GM23338 (cell line): ENCODE data around the gene GEMIN2. TPM values are rescaled to one million over a fixed set of nuclear protein-coding genes. Genes with fewer than 3 reads are reported as not detected.
"Not testable (repeated sequence)": the region's sequence is repeated elsewhere in the genome, so short reads cannot be mapped to it uniquely, and the experiment has no call there.

ENCODE experiments used
- ATAC-seq: fragments of 200-7000 bp; cut with Tn5 transposase; 3 replicates; pipeline ENCODE4 v1.9.1; 2020
- DNase-seq: peaks from one replicate; pipeline ENCODE4 v3.0.0-alpha.2; 2015; ENCODE audit warnings: low spot score
- H2AFZ ChIP-seq: fragments of 200-600 bp; sonication (generic); 2 replicates; pipeline ENCODE4 v1.8.0; 2016; ENCODE audit warnings: antibody characterized with exemption, mild to moderate bottlenecking, moderate library complexity
- H3F3A ChIP-seq: fragments of 200-600 bp; sonication (generic); replicated peaks from 2 replicates; pipeline ENCODE4 v1.8.0; 2017; ENCODE audit warnings: antibody characterized with exemption, mixed run types, low read depth
- H3K27ac ChIP-seq: fragments of 200-600 bp; sonication (generic); 2 replicates; pipeline ENCODE4 v1.6.1; 2016; ENCODE audit warnings: low read depth
- H3K27me3 ChIP-seq: fragments of 200-600 bp; sonication (generic); 2 replicates; pipeline ENCODE4 v1.8.0; 2016; ENCODE audit warnings: mild to moderate bottlenecking, mixed run types, moderate library complexity; ENCODE audit not compliant: insufficient read depth
- H3K36me3 ChIP-seq: fragments of 200-600 bp; sonication (generic); 2 replicates; pipeline ENCODE4 v1.8.0; 2016; ENCODE audit warnings: mild to moderate bottlenecking; ENCODE audit not compliant: insufficient read depth
- H3K4me1 ChIP-seq: fragments of 200-600 bp; sonication (generic); 2 replicates; pipeline ENCODE4 v1.8.0; 2016; ENCODE audit warnings: mild to moderate bottlenecking, moderate library complexity; ENCODE audit not compliant: insufficient read depth
- H3K4me2 ChIP-seq: fragments of 200-600 bp; sonication (generic); 2 replicates; pipeline ENCODE4 v1.7.1; 2017; ENCODE audit warnings: mixed run types
- H3K4me3 ChIP-seq: fragments of 200-600 bp; sonication (generic); 2 replicates; pipeline ENCODE4 v1.6.1; 2016; ENCODE audit warnings: mixed run types
- H3K79me2 ChIP-seq: fragments of 200-600 bp; sonication (generic); replicated peaks from 2 replicates; pipeline ENCODE4 v1.8.0; 2017; ENCODE audit warnings: mild to moderate bottlenecking; ENCODE audit not compliant: insufficient read depth
- H3K9me2 ChIP-seq: fragments of 200-600 bp; sonication (generic); 2 replicates; pipeline ENCODE4 v1.8.0; 2017; ENCODE audit not compliant: insufficient read depth
- H4K20me1 ChIP-seq: fragments of 200-600 bp; sonication (generic); replicated peaks from 2 replicates; pipeline ENCODE4 v1.8.0; 2017; ENCODE audit warnings: mild to moderate bottlenecking; ENCODE audit not compliant: insufficient read depth
- H3K27ac Mint-ChIP-seq: 2 replicates; pipeline ENCODE4 v1.8.0; 2020; ENCODE audit warnings: inconsistent platforms, mild to moderate bottlenecking, moderate library complexity, mixed read lengths
- H3K27me3 Mint-ChIP-seq: 3 replicates; pipeline ENCODE4 v1.8.0; 2022; ENCODE audit warnings: low read depth, mild to moderate bottlenecking, moderate library complexity, mixed read lengths, inconsistent platforms; ENCODE audit not compliant: insufficient read depth, poor library complexity
- H3K36me3 Mint-ChIP-seq: 3 replicates; pipeline ENCODE4 v1.8.0; 2021; ENCODE audit warnings: low read depth, mild to moderate bottlenecking, inconsistent platforms, moderate library complexity, mixed read lengths
- H3K4me1 Mint-ChIP-seq: 3 replicates; pipeline ENCODE4 v1.8.0; 2020; ENCODE audit warnings: mild to moderate bottlenecking, inconsistent platforms, mixed read lengths
- H3K4me3 Mint-ChIP-seq: 3 replicates; pipeline ENCODE4 v1.8.0; 2021; ENCODE audit warnings: moderate library complexity, mild to moderate bottlenecking, inconsistent platforms, mixed read lengths
- H3K9me3 Mint-ChIP-seq: 3 replicates; pipeline ENCODE4 v1.8.0; 2020; ENCODE audit warnings: moderate library complexity, mild to moderate bottlenecking, inconsistent platforms, mixed read lengths
- CREB1 ChIP-seq: fragments of 250-450 bp; sonication (Bioruptor Pico); IDR thresholded peaks from 2 replicates; pipeline ENCODE4 v1.5.0; 2020; ENCODE audit warnings: low read depth, mild to moderate bottlenecking, moderate library complexity
- ETS1 ChIP-seq: IDR thresholded peaks from 2 replicates; pipeline ENCODE4 v1.6.1; 2016; ENCODE audit warnings: antibody characterized with exemption
- EZH2 ChIP-seq: fragments of 200-600 bp; sonication (generic); IDR thresholded peaks from one replicate; pipeline ENCODE4 v1.8.0; 2017; ENCODE audit warnings: antibody characterized with exemption, mild to moderate bottlenecking, low read depth; ENCODE audit not compliant: unreplicated experiment
- EZH2phosphoT487 ChIP-seq: fragments of 200-600 bp; sonication (generic); IDR thresholded peaks from one replicate; pipeline ENCODE4 v1.8.1; 2018; ENCODE audit warnings: antibody characterized with exemption; ENCODE audit not compliant: unreplicated experiment
- JUNB ChIP-seq: IDR thresholded peaks from one replicate; pipeline ENCODE4 v1.6.1; 2016; ENCODE audit warnings: antibody characterized with exemption; ENCODE audit not compliant: unreplicated experiment
- NANOG ChIP-seq: IDR thresholded peaks from 2 replicates; pipeline ENCODE4 v1.6.1; 2016; ENCODE audit warnings: antibody characterized with exemption, borderline replicate concordance
- POLR2AphosphoS5 ChIP-seq: IDR thresholded peaks from 2 replicates; pipeline ENCODE4 v1.6.1; 2016; ENCODE audit warnings: antibody characterized with exemption, low read depth
- REST ChIP-seq: IDR thresholded peaks from one replicate; pipeline ENCODE4 v1.6.1; 2018; ENCODE audit warnings: antibody characterized with exemption; ENCODE audit not compliant: unreplicated experiment
- STAT1 ChIP-seq: IDR thresholded peaks from one replicate; pipeline ENCODE4 v1.6.1; 2016; ENCODE audit warnings: antibody characterized with exemption; ENCODE audit not compliant: unreplicated experiment
- ZNF114 ChIP-seq: fragments of 250-450 bp; sonication (Bioruptor Pico); IDR thresholded peaks from 2 replicates; pipeline ENCODE4 v1.5.0; 2020; ENCODE audit warnings: mild to moderate bottlenecking, moderate library complexity
- ZNF331 ChIP-seq: fragments of 250-450 bp; sonication (Bioruptor Pico); IDR thresholded peaks from 2 replicates; pipeline ENCODE4 v1.5.0; 2020; ENCODE audit warnings: low read depth, mild to moderate bottlenecking, moderate library complexity
- polyA plus RNA-seq: library from polyadenylated mRNA; unstranded; fragments of >200 nt; fragmentation: Nextera tagmentation; extraction: Ambion mirVana; gene quantifications from 2 replicates; pipeline ENCODE4 v1.2.1, GENCODE V29; 2016
- total RNA-seq: library from RNA; depleted of rRNA; stranded (reverse); fragments of >200 nt; shearing (Covaris generic); gene quantifications from 2 replicates; pipeline ENCODE4 v1.2.3, GENCODE V29; 2014
- TF ChIP-seq, protein P1 (sequence below), 2 experiments: fragments of 200-600 bp in 1 of 2; sonication (generic) in 1 of 2; conservative IDR thresholded peaks; 2 replicates each; pipeline versions ENCODE4 v1.5.1 to v1.6.1; 2016 to 2017; ENCODE audit warnings: antibody characterized with exemption in 2 of 2, low read depth in 2 of 2, mild to moderate bottlenecking in 2 of 2, moderate library complexity in 1 of 2

Gene GEMIN2
- total and polyA plus RNA-seq, 2 experiments from 2014 or later = 37.0 to 61.6 TPM

- H3K36me3 Mint-ChIP-seq, H3K36me3 ChIP-seq, H3K4me2 ChIP-seq, H3K27me3 Mint-ChIP-seq, H4K20me1 ChIP-seq, H3K9me3 Mint-ChIP-seq, H3F3A ChIP-seq, H3K27me3 ChIP-seq, H3K27ac ChIP-seq, H3K9me2 ChIP-seq, DNase-seq, H3K27ac Mint-ChIP-seq, H3K4me3 ChIP-seq, ATAC-seq, H2AFZ ChIP-seq: not testable (repeated sequence)
- Histone ChIP-seq H3K79me2 (peaks cover 57% of the 10 kb centered on the region), H3K4me1 (peaks cover 16% of the 10 kb centered on the region)
- peaks cover 17% of the 10 kb centered on the region for H3K4me1 Mint-ChIP-seq
- H3K4me3 Mint-ChIP-seq = peak overlapping the region; percentile 25; the same call in 2 of the 3 replicates
Measured at GRCh38 chr14:39167797-39168320, 53.7 kb downstream of the GEMIN2 start.

DNA sequence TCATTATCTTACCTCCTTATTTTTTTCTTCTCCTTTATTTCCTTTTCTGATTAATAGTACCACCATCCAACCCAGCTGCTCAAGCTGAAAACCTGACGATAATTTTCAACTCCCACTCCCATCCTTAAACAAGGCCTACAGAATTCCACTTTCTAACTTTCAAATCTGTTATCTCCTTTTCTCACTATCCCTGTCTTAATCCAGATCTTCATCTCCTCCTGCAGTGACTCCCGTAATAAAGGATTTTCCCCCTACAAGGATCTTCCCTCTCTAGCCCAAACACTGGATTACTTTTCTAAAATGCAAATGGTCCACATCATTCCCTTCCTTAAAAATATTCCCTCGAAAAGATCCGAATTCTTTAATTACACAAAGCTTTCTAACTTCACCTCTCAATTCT, 54.5 kb downstream of the GEMIN2 start:
- Histone ChIP-seq H2AFZ (no peak overlapping the region), H3K79me2 (peaks cover 53% of the 10 kb centered on the region), H3K27ac (no peak overlapping the region), H3K9me2 (no peaks in the 10 kb centered on the region), H3F3A (peaks cover 8% of the 10 kb centered on the region), H3K36me3 (no peaks in the 10 kb centered on the region), H3K4me2 (peak overlapping the region; percentile 99), H3K27me3 (no peaks in the 10 kb centered on the region), H3K4me1 (peaks cover 16% of the 10 kb centered on the region), H3K4me3 (peak overlapping the region; percentile 91; the same call in 1 of the 2 replicates), H4K20me1 (peaks cover 6% of the 10 kb centered on the region; the same call in 1 of the 2 replicates)
- H3K36me3 Mint-ChIP-seq = no peaks in the 10 kb centered on the region
- no peaks in the 10 kb centered on the region for H3K9me3 Mint-ChIP-seq
- DNase-seq = no peak
- H3K4me1 Mint-ChIP-seq = peaks cover 17% of the 10 kb centered on the region
- H3K4me3 Mint-ChIP-seq = peak overlapping the region; percentile 85
- H3K27me3 Mint-ChIP-seq = no peaks in the 10 kb centered on the region
- ATAC-seq = no peak
- no peak overlapping the region for H3K27ac Mint-ChIP-seq
- no peak for TF ChIP-seq REST
- TF ChIP-seq STAT1 = no peak
- TF ChIP-seq ZNF331 (CRISPR knock-in tag) = no peak
- no peak for TF ChIP-seq POLR2AphosphoS5
- TF ChIP-seq JUNB = no peak
- no peak for TF ChIP-seq NANOG
- no peak for TF ChIP-seq CREB1 (CRISPR knock-in tag)
- TF ChIP-seq ZNF114 (CRISPR knock-in tag) = no peak
- TF ChIP-seq, protein P1, sequence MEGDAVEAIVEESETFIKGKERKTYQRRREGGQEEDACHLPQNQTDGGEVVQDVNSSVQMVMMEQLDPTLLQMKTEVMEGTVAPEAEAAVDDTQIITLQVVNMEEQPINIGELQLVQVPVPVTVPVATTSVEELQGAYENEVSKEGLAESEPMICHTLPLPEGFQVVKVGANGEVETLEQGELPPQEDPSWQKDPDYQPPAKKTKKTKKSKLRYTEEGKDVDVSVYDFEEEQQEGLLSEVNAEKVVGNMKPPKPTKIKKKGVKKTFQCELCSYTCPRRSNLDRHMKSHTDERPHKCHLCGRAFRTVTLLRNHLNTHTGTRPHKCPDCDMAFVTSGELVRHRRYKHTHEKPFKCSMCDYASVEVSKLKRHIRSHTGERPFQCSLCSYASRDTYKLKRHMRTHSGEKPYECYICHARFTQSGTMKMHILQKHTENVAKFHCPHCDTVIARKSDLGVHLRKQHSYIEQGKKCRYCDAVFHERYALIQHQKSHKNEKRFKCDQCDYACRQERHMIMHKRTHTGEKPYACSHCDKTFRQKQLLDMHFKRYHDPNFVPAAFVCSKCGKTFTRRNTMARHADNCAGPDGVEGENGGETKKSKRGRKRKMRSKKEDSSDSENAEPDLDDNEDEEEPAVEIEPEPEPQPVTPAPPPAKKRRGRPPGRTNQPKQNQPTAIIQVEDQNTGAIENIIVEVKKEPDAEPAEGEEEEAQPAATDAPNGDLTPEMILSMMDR (conservative IDR thresholded peaks at IDR 0.05; ENCODE audit: low read depth in 2 of 2) = no peak
- no peak for TF ChIP-seq EZH2
- TF ChIP-seq EZH2phosphoT487 = no peak
- TF ChIP-seq ETS1 = no peak
